Epithelial cell of proximal tubule (primary cell): Measurements from ENCODE around the gene MORN4. TPM values are rescaled to one million over a fixed set of nuclear protein-coding genes. Genes with fewer than 3 reads are reported as not detected.

Experiments
- DNase-seq: peaks from one replicate; pipeline ENCODE4 v3.0.0-alpha.2; 2011; ENCODE audit warnings: low read depth
- H3K4me3 ChIP-seq: 2 replicates; pipeline ENCODE4 v1.5.1; 2011; ENCODE audit warnings: low read depth, mild to moderate bottlenecking, low read length
- total RNA-seq: library from RNA; depleted of rRNA; stranded (reverse); fragments of >200 nt; gene quantifications from 2 replicates; pipeline ENCODE4 v1.2.3, GENCODE V29; 2015
- TF ChIP-seq, protein P1 (sequence below): conservative IDR thresholded peaks from 2 replicates; pipeline ENCODE4 v1.5.1; 2012; ENCODE audit warnings: low read depth, mild to moderate bottlenecking, low read length

The MORN4 gene
- total RNA-seq, 1 donor from 2014 or later = 5.7 TPM

DNA sequence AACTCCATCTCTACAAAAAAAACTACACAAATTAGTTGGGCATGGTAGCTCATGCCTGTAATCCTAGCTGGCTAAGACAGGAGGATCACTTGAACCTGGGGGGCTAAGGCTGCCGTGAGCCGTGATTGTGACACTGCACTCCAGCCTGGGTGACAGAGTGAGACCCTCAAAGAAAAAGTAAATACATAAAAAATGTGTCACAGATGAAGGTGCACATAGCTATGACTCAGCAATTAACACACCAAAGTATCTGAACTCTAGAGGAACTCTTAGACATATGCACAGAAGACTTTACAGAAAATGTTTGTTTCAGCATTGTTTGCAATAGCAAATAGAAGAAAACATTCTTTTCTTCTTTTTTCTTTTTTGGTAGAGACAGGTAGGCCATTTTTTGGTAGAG is 35.5 kb downstream of the MORN4 start:
- H3K4me3 ChIP-seq = no peak overlapping the region
- TF ChIP-seq, protein P1, sequence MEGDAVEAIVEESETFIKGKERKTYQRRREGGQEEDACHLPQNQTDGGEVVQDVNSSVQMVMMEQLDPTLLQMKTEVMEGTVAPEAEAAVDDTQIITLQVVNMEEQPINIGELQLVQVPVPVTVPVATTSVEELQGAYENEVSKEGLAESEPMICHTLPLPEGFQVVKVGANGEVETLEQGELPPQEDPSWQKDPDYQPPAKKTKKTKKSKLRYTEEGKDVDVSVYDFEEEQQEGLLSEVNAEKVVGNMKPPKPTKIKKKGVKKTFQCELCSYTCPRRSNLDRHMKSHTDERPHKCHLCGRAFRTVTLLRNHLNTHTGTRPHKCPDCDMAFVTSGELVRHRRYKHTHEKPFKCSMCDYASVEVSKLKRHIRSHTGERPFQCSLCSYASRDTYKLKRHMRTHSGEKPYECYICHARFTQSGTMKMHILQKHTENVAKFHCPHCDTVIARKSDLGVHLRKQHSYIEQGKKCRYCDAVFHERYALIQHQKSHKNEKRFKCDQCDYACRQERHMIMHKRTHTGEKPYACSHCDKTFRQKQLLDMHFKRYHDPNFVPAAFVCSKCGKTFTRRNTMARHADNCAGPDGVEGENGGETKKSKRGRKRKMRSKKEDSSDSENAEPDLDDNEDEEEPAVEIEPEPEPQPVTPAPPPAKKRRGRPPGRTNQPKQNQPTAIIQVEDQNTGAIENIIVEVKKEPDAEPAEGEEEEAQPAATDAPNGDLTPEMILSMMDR = no peak
- DNase-seq = no peak

DNA sequence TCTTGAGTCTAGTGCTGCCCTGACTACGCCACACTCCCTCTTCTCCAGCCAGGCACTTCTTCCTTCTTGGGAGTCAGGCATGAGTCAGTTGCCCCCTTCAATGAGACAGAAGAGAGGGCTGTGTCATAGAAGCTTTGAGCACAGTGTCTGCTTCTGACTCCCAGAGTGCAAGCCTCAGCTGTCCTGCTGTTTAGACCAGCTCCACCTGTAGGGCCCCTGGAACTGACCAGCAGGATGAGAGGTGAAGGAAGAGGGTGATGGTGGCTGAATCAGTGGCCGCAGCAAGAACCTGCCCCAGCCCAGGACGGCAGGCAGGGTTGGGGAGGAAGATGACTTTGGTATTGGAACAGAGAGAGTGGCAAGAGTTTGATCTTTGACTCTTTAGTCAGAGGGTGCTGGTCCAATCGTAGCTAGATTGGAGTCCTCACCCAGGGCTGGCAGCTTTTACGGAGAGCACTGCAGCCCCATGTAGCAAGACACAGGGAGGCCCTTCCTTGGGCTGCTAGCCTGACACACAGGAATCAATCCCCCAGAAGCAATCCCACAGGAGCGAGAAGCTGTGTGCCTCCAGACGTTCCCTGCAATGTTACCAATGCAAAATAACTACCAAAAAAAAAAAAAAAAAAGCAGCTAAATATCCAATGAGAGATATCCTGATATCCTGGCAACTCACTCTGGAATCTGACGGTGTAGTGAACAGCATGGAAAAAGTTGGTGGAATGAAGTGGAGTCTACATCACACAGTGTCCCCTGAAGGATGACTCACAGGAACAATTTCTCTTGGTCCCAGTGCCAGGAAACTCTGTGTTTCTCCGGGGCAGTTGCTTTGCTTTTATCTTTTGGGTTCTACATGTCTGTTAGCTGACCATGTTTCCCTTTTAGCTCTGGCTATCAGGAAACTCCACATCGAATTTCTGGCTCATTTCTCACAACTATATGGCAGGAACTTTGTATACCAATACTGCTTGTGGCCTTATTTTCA is 36.9 kb downstream of the MORN4 start:
- DNase-seq = peak; percentile 78
- TF ChIP-seq, protein P1 = no peak
- no peak overlapping the region for H3K4me3 ChIP-seq

DNA sequence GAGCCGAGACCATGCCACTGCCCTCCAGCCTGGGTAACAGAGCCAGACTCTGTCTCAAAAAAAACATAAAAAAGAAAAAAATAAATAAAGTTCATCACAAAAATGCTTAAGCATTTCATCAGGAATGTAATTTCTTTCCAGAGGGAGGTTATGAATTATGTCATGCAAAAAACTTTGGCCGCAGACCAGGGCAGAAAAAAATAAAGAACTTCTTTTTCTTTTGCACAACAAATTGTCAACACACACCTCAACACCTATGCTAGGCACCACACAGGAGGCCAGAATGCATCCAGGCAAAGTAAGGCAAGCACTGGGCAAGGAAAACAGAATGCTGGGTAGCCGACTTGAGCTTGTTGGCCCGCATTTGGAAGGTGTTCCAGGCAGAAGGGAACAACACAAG is 39.9 kb downstream of the MORN4 start:
- TF ChIP-seq, protein P1 = no peak
- no peak for DNase-seq

DNA sequence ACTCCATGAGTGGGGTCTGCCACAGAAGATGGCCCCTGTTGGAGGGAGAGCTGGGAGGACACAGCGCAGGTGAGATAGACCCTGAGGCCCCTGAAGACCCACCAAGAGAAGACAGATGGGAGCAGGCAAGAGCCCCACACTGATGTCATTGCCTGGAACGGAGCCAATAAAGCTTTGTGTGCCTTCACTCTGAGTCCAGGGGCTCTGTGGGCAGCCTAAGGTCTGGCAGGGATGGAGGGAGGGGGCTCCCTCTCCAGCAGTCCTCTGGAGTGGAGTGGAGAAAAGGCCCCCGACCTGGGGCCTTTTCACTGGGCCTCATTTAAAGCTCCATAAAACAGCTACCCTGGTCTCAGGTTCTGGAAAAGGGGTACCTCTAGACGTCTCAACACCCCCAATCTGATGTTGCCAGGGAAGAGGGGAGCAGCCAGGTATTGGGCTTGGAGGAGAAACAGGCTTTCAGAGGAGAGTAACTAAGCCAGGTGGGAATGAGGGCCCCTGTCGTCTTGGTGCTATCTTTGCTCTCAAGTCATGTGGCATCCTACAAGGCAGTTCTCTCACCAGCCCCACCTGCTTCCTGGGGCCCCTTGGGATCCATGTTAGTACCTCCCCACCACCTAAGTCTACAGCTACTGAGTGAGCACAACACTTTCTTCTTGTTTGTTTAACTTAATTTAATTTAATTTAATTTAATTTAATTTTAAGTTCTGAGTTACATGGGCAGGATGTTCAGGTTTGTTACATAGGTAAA is 42.4 kb downstream of the MORN4 start:
- no peak for DNase-seq
- H3K4me3 ChIP-seq = no peak overlapping the region
- TF ChIP-seq, protein P1 = no peak

More for the DNA sequence above, 39.9 kb downstream of the MORN4 start:
- H3K4me3 ChIP-seq = no peak overlapping the region

DNA sequence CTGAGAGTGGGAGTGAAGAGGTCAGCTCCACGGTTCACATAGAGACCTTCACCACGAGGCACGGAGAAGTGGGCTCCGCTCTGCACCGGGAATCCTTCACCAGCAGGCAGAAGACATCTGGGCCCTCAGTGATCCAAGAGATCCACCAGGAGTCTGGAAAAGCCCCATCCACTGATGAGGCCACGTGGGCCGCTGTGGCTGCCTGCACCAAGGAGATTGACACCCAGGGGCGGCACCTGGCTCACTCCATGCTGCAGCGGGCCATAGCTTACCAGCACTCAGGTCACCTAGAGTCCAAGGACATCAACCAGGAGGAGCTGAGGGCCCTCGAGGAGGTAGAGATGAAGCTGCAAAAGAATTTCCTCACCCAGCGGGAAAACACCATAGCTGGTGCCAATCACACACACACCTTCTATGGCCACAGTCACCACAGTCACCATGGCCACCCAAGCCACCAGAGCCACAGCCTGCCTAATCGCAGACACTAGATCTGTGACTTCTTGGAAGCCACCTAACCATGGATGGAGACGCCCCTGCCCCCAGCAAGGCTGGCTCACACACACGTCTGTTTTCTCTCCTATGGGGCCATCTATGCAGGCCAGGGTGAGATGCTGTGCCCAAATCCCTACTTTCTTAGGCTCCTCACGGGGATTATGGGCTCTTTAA is 43.1 kb downstream of the MORN4 start:
- TF ChIP-seq, protein P1 = no peak
- DNase-seq = no peak
- no peak overlapping the region for H3K4me3 ChIP-seq

DNA sequence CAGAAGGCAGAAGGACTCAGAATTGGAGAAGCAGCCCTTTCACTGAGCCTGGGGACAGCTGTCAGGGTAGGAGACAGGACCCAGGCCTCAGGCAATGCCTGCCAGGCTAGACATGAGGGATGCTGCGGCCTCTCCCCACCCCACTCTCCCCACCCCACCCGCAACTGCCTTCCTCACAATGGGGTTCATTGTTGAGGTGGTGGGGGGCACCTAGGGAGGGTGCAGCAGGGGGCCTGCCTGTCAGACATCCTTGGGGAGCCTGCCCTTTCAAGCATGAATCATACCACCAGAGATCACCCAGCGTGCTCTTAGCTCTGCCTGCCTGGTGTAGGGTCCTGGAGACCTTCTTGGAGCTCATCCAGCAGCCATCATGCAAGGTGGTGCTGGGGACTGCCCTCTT is 43.8 kb downstream of the MORN4 start, which contains the start of gene C10orf62:
Gene C10orf62 (plus strand): TSS at position 243 of the 400 bp plus-strand sequence. CDS start 177 bp downstream, outside the sequence.
- TF ChIP-seq, protein P1 = no peak
- H3K4me3 ChIP-seq = no peak within 1 kb of the TSS
- no peak for DNase-seq
